H1 (cell line): ENCODE data around the gene STYK1. TPM values are rescaled to one million over a fixed set of nuclear protein-coding genes. Genes with fewer than 3 reads are reported as not detected.

Experiments
- CTCF ChIA-PET: fragments of 300-600 bp; sonication (Branson Sonifier 250); formaldehyde crosslinking; loops from one replicate; lab custom pipeline; 2021; ENCODE audit not compliant: partially characterized antibody; lab: Charles Lee
- POLR2A ChIA-PET: fragments of 300-600 bp; sonication (Branson Sonifier 250); formaldehyde crosslinking; loops from one replicate; lab custom pipeline; 2021; ENCODE audit warnings: inconsistent platforms; ENCODE audit not compliant: partially characterized antibody; lab: Charles Lee
- DNase-seq, 2 experiments: peaks; one replicate each; pipeline versions ENCODE4 v3.0.0 to v3.0.0-alpha.2; 2010 to 2022; ENCODE audit warnings: low spot score in 2 of 2, low read depth in 1 of 2, mixed read lengths in 1 of 2
- FAIRE-seq: peaks from 2 replicates; lab custom pipeline; 2011; peaks lifted over from hg19 to GRCh38; lab: Jason Lieb, UNC
- H2AFZ ChIP-seq: 2 replicates; pipeline ENCODE4 v1.8.1; 2012; ENCODE audit warnings: low read length, inconsistent platforms
- H2AK5ac ChIP-seq: 2 replicates; pipeline ENCODE4 v1.6.1; 2013; ENCODE audit warnings: low read depth, low read length
- H2BK120ac ChIP-seq: replicated peaks from 2 replicates; pipeline ENCODE3; 2013; ENCODE audit warnings: low read depth, low read length, inconsistent platforms
- H2BK12ac ChIP-seq: 2 replicates; pipeline ENCODE4 v1.6.1; 2013; ENCODE audit warnings: low read depth, low read length
- H2BK15ac ChIP-seq: 2 replicates; pipeline ENCODE4 v1.6.1; 2013; ENCODE audit warnings: low read length
- H2BK20ac ChIP-seq: 2 replicates; pipeline ENCODE4 v1.6.1; 2013; ENCODE audit warnings: low read length
- H2BK5ac ChIP-seq: 2 replicates; pipeline ENCODE4 v1.6.1; 2013; ENCODE audit warnings: low read depth, low read length
- H3K14ac ChIP-seq: 2 replicates; pipeline ENCODE4 v1.6.1; 2013; ENCODE audit warnings: inconsistent platforms; ENCODE audit not compliant: insufficient read length
- H3K18ac ChIP-seq: 2 replicates; pipeline ENCODE4 v1.6.1; 2013; ENCODE audit warnings: low read length; ENCODE audit errors: extremely low read depth
- H3K23ac ChIP-seq: 2 replicates; pipeline ENCODE4 v1.6.1; 2013; ENCODE audit warnings: inconsistent platforms; ENCODE audit not compliant: insufficient read length
- H3K23me2 ChIP-seq: 2 replicates; pipeline ENCODE4 v1.6.1; 2013; ENCODE audit warnings: low read depth, low read length
- H3K27ac ChIP-seq: 2 replicates; pipeline ENCODE4 v1.6.1; 2011; ENCODE audit warnings: low read depth, low read length, inconsistent platforms
- H3K27me3 ChIP-seq, 4 experiments: replicated peaks in 1 of 4; 1 replicate in 1 of 4; 2 replicates in 3 of 4; pipeline versions ENCODE4 v1.6.1 to v1.8.1; 2011 to 2013; ENCODE audit warnings: low read length in 3 of 4, mild to moderate bottlenecking in 3 of 4, inconsistent platforms in 2 of 4, mixed read lengths in 2 of 4, moderate library complexity in 1 of 4; ENCODE audit not compliant: control insufficient read depth in 3 of 4, insufficient read depth in 3 of 4; ENCODE audit errors: extremely low read depth in 1 of 4
- H3K36me3 ChIP-seq, 4 experiments: 2 replicates each; pipeline versions ENCODE4 v1.6.1 to v1.8.1; 2011 to 2013; ENCODE audit warnings: mild to moderate bottlenecking in 4 of 4, low read length in 3 of 4, moderate library complexity in 2 of 4, control low read depth in 1 of 4, inconsistent platforms in 1 of 4; ENCODE audit not compliant: insufficient read depth in 4 of 4, control insufficient read depth in 2 of 4
- H3K4ac ChIP-seq: replicated peaks from 2 replicates; pipeline ENCODE3; 2013; ENCODE audit warnings: low read length, low read depth, mixed read lengths, inconsistent platforms; ENCODE audit not compliant: insufficient read length
- H3K4me1 ChIP-seq, 4 experiments: replicated peaks in 1 of 4; 1 replicate in 1 of 4; 2 replicates in 3 of 4; pipeline versions ENCODE4 v1.6.1 to v1.8.1; 2011 to 2013; ENCODE audit warnings: low read length in 3 of 4, inconsistent platforms in 2 of 4, mixed read lengths in 1 of 4; ENCODE audit not compliant: insufficient read depth in 4 of 4, control insufficient read depth in 3 of 4
- H3K4me2 ChIP-seq, 2 experiments: 2 replicates each; pipeline versions ENCODE4 v1.6.1 to v1.8.1; 2011 to 2013; ENCODE audit warnings: low read depth in 2 of 2, low read length in 2 of 2, control low read depth in 1 of 2, inconsistent platforms in 1 of 2, mild to moderate bottlenecking in 1 of 2; ENCODE audit not compliant: insufficient read depth in 1 of 2
- H3K4me3 ChIP-seq, 4 experiments: fragments of 200-600, 300-600 bp in 1 of 4; sonication (generic), shearing (Covaris generic), sonication (Bioruptor Twin) in 1 of 4; 2 replicates each; pipeline versions ENCODE4 v1.5.1 to v1.8.1; 2011 to 2016; ENCODE audit warnings: low read length in 4 of 4, low read depth in 3 of 4, control low read depth in 2 of 4, inconsistent platforms in 2 of 4, mild to moderate bottlenecking in 2 of 4, mixed read lengths in 1 of 4, moderate library complexity in 1 of 4; ENCODE audit not compliant: insufficient read depth in 2 of 4; ENCODE audit errors: extremely low read depth in 1 of 4
- H3K56ac ChIP-seq: replicated peaks from 2 replicates; pipeline ENCODE3; 2013; ENCODE audit warnings: low read depth, mild to moderate bottlenecking, mixed read lengths, low read length, inconsistent platforms; ENCODE audit not compliant: insufficient read length
- H3K79me1 ChIP-seq: 2 replicates; pipeline ENCODE4 v1.6.1; 2013; ENCODE audit warnings: low read depth, low read length, control low read depth
- H3K79me2 ChIP-seq, 2 experiments: 2 replicates each; pipeline versions ENCODE4 v1.6.1 to v1.8.1; 2012 to 2013; ENCODE audit warnings: low read length in 2 of 2, mild to moderate bottlenecking in 2 of 2, inconsistent platforms in 1 of 2; ENCODE audit not compliant: insufficient read depth in 2 of 2, control insufficient read depth in 1 of 2
- H3K9ac ChIP-seq, 4 experiments: replicated peaks in 1 of 4; 1 replicate in 1 of 4; 2 replicates in 3 of 4; pipeline versions ENCODE4 v1.6.1 to v1.8.1; 2011 to 2013; ENCODE audit warnings: low read depth in 3 of 4, low read length in 3 of 4, control low read depth in 2 of 4, mild to moderate bottlenecking in 2 of 4, moderate library complexity in 2 of 4, inconsistent platforms in 1 of 4; ENCODE audit errors: extremely low read depth in 1 of 4
- H3K9me3 ChIP-seq, 2 experiments: 2 replicates each; pipeline versions ENCODE4 v1.6.1 to v1.8.1; 2012 to 2013; ENCODE audit warnings: mild to moderate bottlenecking in 2 of 2, moderate library complexity in 2 of 2, control low read depth in 1 of 2, inconsistent platforms in 1 of 2, low read depth in 1 of 2, low read length in 1 of 2, mixed read lengths in 1 of 2; ENCODE audit not compliant: insufficient read depth in 2 of 2
- H4K20me1 ChIP-seq, 2 experiments: replicated peaks in 1 of 2; 2 replicates each; pipeline versions ENCODE3 to v1.8.1; 2011 to 2013; ENCODE audit warnings: inconsistent platforms in 2 of 2, low read length in 2 of 2, mild to moderate bottlenecking in 1 of 2; ENCODE audit not compliant: insufficient read depth in 2 of 2, control insufficient read depth in 1 of 2
- H4K5ac ChIP-seq: 2 replicates; pipeline ENCODE4 v1.6.1; 2013; ENCODE audit warnings: low read length, low read depth, mixed read lengths, inconsistent platforms; ENCODE audit not compliant: insufficient read length
- H4K8ac ChIP-seq: 2 replicates; pipeline ENCODE4 v1.8.0; 2013; ENCODE audit warnings: mild to moderate bottlenecking, moderate library complexity, low read length, inconsistent platforms; ENCODE audit not compliant: insufficient read depth; ENCODE audit errors: extremely low read depth
- H4K91ac ChIP-seq: replicated peaks from 2 replicates; pipeline ENCODE3; 2013; ENCODE audit warnings: low read length, mixed read lengths, inconsistent platforms; ENCODE audit not compliant: insufficient read length
- CREB1 ChIP-seq: IDR thresholded peaks from 2 replicates; pipeline ENCODE4 v1.6.1; 2012; ENCODE audit warnings: inconsistent platforms
- GABPA ChIP-seq: IDR thresholded peaks from 2 replicates; pipeline ENCODE4 v1.6.1; 2011; ENCODE audit warnings: mild to moderate bottlenecking, low read length, moderate library complexity, borderline replicate concordance; ENCODE audit not compliant: insufficient read depth
- GTF2F1 ChIP-seq: IDR thresholded peaks from 2 replicates; pipeline ENCODE4 v1.6.1; 2012; ENCODE audit warnings: low read depth, low read length, improper control_type of control experiment, borderline replicate concordance
- NANOG ChIP-seq: IDR thresholded peaks from 2 replicates; pipeline ENCODE4 v1.6.1; 2011; ENCODE audit warnings: low read length, low read depth, mild to moderate bottlenecking, inconsistent platforms; ENCODE audit not compliant: insufficient read depth, poor library complexity, severe bottlenecking
- PHF8 ChIP-seq: fragments of 200-600 bp; sonication (generic); conservative IDR thresholded peaks from 2 replicates; pipeline ENCODE4 v1.7.1; 2012; ENCODE audit warnings: low read depth, mild to moderate bottlenecking, inconsistent platforms, low read length, moderate library complexity
- RFX5 ChIP-seq: IDR thresholded peaks from 2 replicates; pipeline ENCODE4 v1.6.1; 2011; ENCODE audit warnings: low read depth, low read length, improper control_type of control experiment, borderline replicate concordance
- SP2 ChIP-seq: IDR thresholded peaks from 2 replicates; pipeline ENCODE4 v1.6.1; 2012; ENCODE audit warnings: mild to moderate bottlenecking, low read length, inconsistent platforms
- YY1 ChIP-seq: IDR thresholded peaks from 2 replicates; pipeline ENCODE4 v1.6.1; 2011; ENCODE audit warnings: low read depth, mild to moderate bottlenecking, low read length
- WGBS, 2 experiments: shearing (Covaris generic) in 1 of 2; methylation state at CpG; one replicate each; pipeline versions ENCODE4 v1.1.6 to v1.1.7; 2013 to 2015; ENCODE audit warnings: low lambda C conversion rate in 2 of 2, mixed read lengths in 2 of 2, inconsistent platforms in 1 of 2, low coverage in 1 of 2, missing lambda C conversion rate in 1 of 2; ENCODE audit not compliant: insufficient replicate concordance in 2 of 2, insufficient coverage in 1 of 2, insufficient read length in 1 of 2; ENCODE audit errors: extremely low coverage in 1 of 2, missing lambda C conversion rate in 1 of 2; 5-methylcytosine and 5-hydroxymethylcytosine counted together
- polyA plus RNA-seq, 7 experiments: library from polyadenylated mRNA; depleted of rRNA in 3 of 7; stranded (reverse) in 5 of 7; unstranded in 2 of 7; fragments of >200 nt in 5 of 7; fragments of 200-250 nt in 2 of 7; gene quantifications; 1 replicate in 5 of 7; 2 replicates in 1 of 7; 4 replicates in 1 of 7; pipeline versions ENCODE4 v1.2.1 to v1.2.3, GENCODE V29; 2011 to 2013; ENCODE audit warnings: missing spikeins in 2 of 7, mixed read lengths in 2 of 7
- total RNA-seq: library from RNA; stranded (reverse); fragmentation: NEBNext Ultra II Directional; extraction: Animal tissue kit (Norgen Biotek cat#: 25700); gene quantifications from 2 replicates; pipeline ENCODE4 v1.2.1, GENCODE V29; 2021
- TF ChIP-seq, protein P1 (sequence below): IDR thresholded peaks from 2 replicates; pipeline ENCODE4 v1.6.1; 2012; ENCODE audit warnings: inconsistent platforms
- TF ChIP-seq, protein P2 (sequence below): IDR thresholded peaks from 2 replicates; pipeline ENCODE4 v1.6.1; 2011; ENCODE audit warnings: low read depth, mild to moderate bottlenecking, low read length; ENCODE audit not compliant: insufficient read depth

STYK1 gene
- total and polyA plus RNA-seq, 2 of the 8 experiments (the other 6 are each of a cell fraction or from before 2014, with no cell fraction given): 0.38 to 1.1 TPM

DNA sequence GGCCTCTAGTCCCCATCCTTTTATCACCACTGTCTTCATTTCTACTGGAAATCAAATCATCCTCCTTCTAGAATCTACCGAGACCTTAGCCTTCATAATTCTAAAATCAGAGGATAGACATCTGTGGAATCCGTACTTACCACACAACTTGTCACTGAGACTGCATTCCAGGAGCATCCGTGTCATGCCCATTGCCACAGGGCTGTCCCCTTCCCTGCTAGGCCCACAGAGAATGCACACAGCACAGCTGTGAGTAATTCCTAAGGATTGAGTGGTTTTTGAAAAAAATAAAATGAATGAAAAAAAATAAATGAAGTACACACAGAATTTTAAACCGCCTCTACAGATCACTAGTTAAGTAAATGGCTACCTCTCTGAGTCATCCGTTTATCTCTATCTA lies 39.4 kb downstream of the STYK1 start:
- ChIA-PET POLR2A (interaction anchor here (2.6 kb wide), 1 partner anchor 21 kb away, joined by 12 read pairs; the partner anchor contains the start of gene MAGOHB), CTCF (no interaction called here)
- Histone ChIP-seq H2BK12ac (no peak overlapping the region), H3K4me3 (no peak overlapping the region), H3K4me2 (no peak overlapping the region), H2BK20ac (no peak overlapping the region), H3K79me1 (no peaks in the 10 kb centered on the region), H3K4me1 (peaks cover 0 to 7% (median 2%) of the 10 kb centered on the region in 4 experiments; a peak in 4 of 7 replicates), H3K14ac (no peak overlapping the region), H2AK5ac (no peak overlapping the region), H3K9me3 (no peaks in the 10 kb centered on the region), H3K27ac (no peak overlapping the region), H3K9ac (no peak overlapping the region), H2BK5ac (no peak overlapping the region), H2AFZ (no peak overlapping the region), H4K8ac (no peak overlapping the region), H3K79me2 (no peaks in the 10 kb centered on the region), H3K27me3 (no peaks in the 10 kb centered on the region), H4K5ac (no peak overlapping the region), H3K23me2 (no peaks in the 10 kb centered on the region), H4K20me1 (no peaks in the 10 kb centered on the region), H3K36me3 (no peaks in the 10 kb centered on the region), H3K56ac (no peak overlapping the region), H2BK15ac (no peak overlapping the region), H2BK120ac (no peak overlapping the region), H3K23ac (no peak overlapping the region), H4K91ac (no peak overlapping the region), H3K18ac (no peak overlapping the region), H3K4ac (no peak overlapping the region)
- DNase-seq: no peak
- FAIRE-seq: no peak
- 90% methylated on average over 5 of the region's 5 CpGs; no CpG with 5 or more reads in 1 of the 2 experiments for WGBS, 2 experiments
- TF ChIP-seq NANOG: no peak
- no peak for TF ChIP-seq PHF8
- TF ChIP-seq, protein P1, sequence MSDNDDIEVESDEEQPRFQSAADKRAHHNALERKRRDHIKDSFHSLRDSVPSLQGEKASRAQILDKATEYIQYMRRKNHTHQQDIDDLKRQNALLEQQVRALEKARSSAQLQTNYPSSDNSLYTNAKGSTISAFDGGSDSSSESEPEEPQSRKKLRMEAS: no peak
- TF ChIP-seq SP2: no peak
- TF ChIP-seq GTF2F1: no peak
- TF ChIP-seq RFX5: no peak
- TF ChIP-seq, protein P2, sequence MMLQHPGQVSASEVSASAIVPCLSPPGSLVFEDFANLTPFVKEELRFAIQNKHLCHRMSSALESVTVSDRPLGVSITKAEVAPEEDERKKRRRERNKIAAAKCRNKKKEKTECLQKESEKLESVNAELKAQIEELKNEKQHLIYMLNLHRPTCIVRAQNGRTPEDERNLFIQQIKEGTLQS: no peak
- no peak for TF ChIP-seq GABPA
- TF ChIP-seq YY1: no peak
- TF ChIP-seq CREB1: no peak
